HepG2 (cell line): ENCODE results near the gene PLOD2. TPM values are rescaled to one million over a fixed set of nuclear protein-coding genes. Genes with fewer than 3 reads are reported as not detected.

Source experiments
- ATAC-seq: fragments of 200-7000 bp; cut with Tn5 transposase; 3 replicates; pipeline ENCODE4 v1.9.1; 2020; ENCODE audit warnings: mild to moderate bottlenecking, moderate library complexity
- BruUV-seq: library from RNA; stranded (reverse); fragments of 400-500 nt; replicated peaks from 2 replicates; lab custom pipeline; 2021; lab: Mats Ljungman, UMichigan
- CTCF ChIA-PET: fragments of 300-600 bp; formaldehyde crosslinking; extraction: SDS; loops from one replicate; lab custom pipeline; 2021; ENCODE audit warnings: low total read pairs, inconsistent platforms, low intra/inter-chr PET ratio; lab: Yijun Ruan, JAX
- POLR2A ChIA-PET: fragments of 350-600 bp; sonication (Branson Sonifier 250); formaldehyde crosslinking; loops from one replicate; lab custom pipeline; 2020; ENCODE audit warnings: antibody characterized with exemption, inconsistent platforms; lab: Yijun Ruan, JAX
- DNase-seq: peaks from one replicate; pipeline ENCODE4 v3.0.0-alpha.2; 2015; ENCODE audit warnings: low spot score
- FAIRE-seq: peaks from 3 replicates; lab custom pipeline; 2011; peaks lifted over from hg19 to GRCh38; lab: Jason Lieb, UNC
- H2AFZ ChIP-seq: one replicate; pipeline ENCODE4 v1.6.1; 2011; ENCODE audit warnings: low read length, inconsistent platforms
- H3K27ac ChIP-seq: fragments of 300-600 bp; 3 replicates; pipeline ENCODE4 v1.8.0; 2011; ENCODE audit warnings: mixed run types, mild to moderate bottlenecking, mixed read lengths, low read length, inconsistent platforms; ENCODE audit not compliant: insufficient read depth; ENCODE audit errors: extremely low read length
- H3K27me3 ChIP-seq, 2 experiments: fragments of 200-600 bp in 1 of 2; 2 replicates in 1 of 2; 3 replicates in 1 of 2; pipeline versions ENCODE4 v1.6.0 to v1.8.0; 2011; ENCODE audit warnings: low read length in 2 of 2, mild to moderate bottlenecking in 2 of 2, moderate library complexity in 2 of 2, inconsistent platforms in 1 of 2; ENCODE audit not compliant: insufficient read depth in 2 of 2, control insufficient read depth in 1 of 2
- H3K36me3 ChIP-seq, 2 experiments: fragments of 200-600 bp in 1 of 2; replicated peaks in 1 of 2; 2 replicates in 1 of 2; 3 replicates in 1 of 2; pipeline versions ENCODE4 v1.5.1 to v1.8.0; 2011; ENCODE audit warnings: low read length in 2 of 2, inconsistent platforms in 1 of 2; ENCODE audit not compliant: insufficient read depth in 2 of 2, control insufficient read depth in 1 of 2
- H3K4me1 ChIP-seq: 2 replicates; pipeline ENCODE4 v1.5.1; 2012; ENCODE audit warnings: low read length, inconsistent platforms; ENCODE audit not compliant: insufficient read depth
- H3K4me2 ChIP-seq: 2 replicates; pipeline ENCODE4 v1.6.0; 2011; ENCODE audit warnings: low read depth, low read length, inconsistent platforms
- H3K4me3 ChIP-seq, 3 experiments: fragments of 200-600 bp in 1 of 3; sonication (generic), shearing (Covaris generic) in 1 of 3; replicated peaks in 1 of 3; 2 replicates each; pipeline ENCODE4 v1.5.1; 2011 to 2016; ENCODE audit warnings: low read length in 3 of 3, inconsistent platforms in 2 of 3, low read depth in 2 of 3, mild to moderate bottlenecking in 2 of 3, control low read depth in 1 of 3, mixed read lengths in 1 of 3; ENCODE audit not compliant: insufficient read depth in 1 of 3
- H3K79me2 ChIP-seq: one replicate; pipeline ENCODE4 v1.6.1; 2011; ENCODE audit warnings: low read length, inconsistent platforms; ENCODE audit not compliant: insufficient read depth
- H3K9ac ChIP-seq: 2 replicates; pipeline ENCODE4 v1.6.0; 2011; ENCODE audit warnings: mild to moderate bottlenecking, low read depth, low read length, inconsistent platforms; ENCODE audit not compliant: insufficient read depth
- H3K9me3 ChIP-seq: 2 replicates; pipeline ENCODE4 v1.5.1; 2012; ENCODE audit warnings: mild to moderate bottlenecking, low read length
- H4K20me1 ChIP-seq: 2 replicates; pipeline ENCODE4 v1.6.0; 2011; ENCODE audit warnings: inconsistent platforms, mild to moderate bottlenecking, low read length, moderate library complexity; ENCODE audit not compliant: insufficient read depth
- KDM1A ChIP-seq: IDR thresholded peaks from 2 replicates; pipeline ENCODE4 v1.6.1; 2016; ENCODE audit warnings: missing compliant biosample characterization
- POLR2A ChIP-seq, 2 experiments: IDR thresholded peaks; 2 replicates each; pipeline ENCODE4 v1.6.1; 2011; ENCODE audit warnings: low read depth in 2 of 2, low read length in 2 of 2, mild to moderate bottlenecking in 1 of 2, moderate library complexity in 1 of 2; ENCODE audit not compliant: insufficient read depth in 1 of 2
- SCMH1 ChIP-seq: sonication (generic); formaldehyde crosslinking; IDR thresholded peaks from 2 replicates; pipeline ENCODE4 v1.9.0; 2021; ENCODE audit warnings: missing genetic modification reagents, mild to moderate bottlenecking, borderline replicate concordance
- ZBTB1 ChIP-seq: sonication (generic); formaldehyde crosslinking; IDR thresholded peaks from 2 replicates; pipeline ENCODE4 v1.4.0; 2020; ENCODE audit warnings: missing genetic modification reagents, borderline replicate concordance
- ZC3H4 ChIP-seq: sonication (generic); formaldehyde crosslinking; IDR thresholded peaks from 2 replicates; pipeline ENCODE4 v1.4.0; 2020; ENCODE audit warnings: missing genetic modification reagents, borderline replicate concordance
- ZFP82 ChIP-seq: sonication (generic); formaldehyde crosslinking; IDR thresholded peaks from 2 replicates; pipeline ENCODE4 v1.5.1; 2020; ENCODE audit warnings: mild to moderate bottlenecking, missing genetic modification reagents, borderline replicate concordance
- ZNF138 ChIP-seq: sonication (generic); formaldehyde crosslinking; IDR thresholded peaks from 2 replicates; pipeline ENCODE4 v1.5.0; 2020; ENCODE audit warnings: mild to moderate bottlenecking, low read depth, missing genetic modification reagents
- ZNF296 ChIP-seq: sonication (generic); formaldehyde crosslinking; conservative IDR thresholded peaks from 2 replicates; pipeline ENCODE4 v1.5.0; 2020; ENCODE audit warnings: mild to moderate bottlenecking, missing genetic modification reagents
- ZNF546 ChIP-seq: sonication (generic); formaldehyde crosslinking; conservative IDR thresholded peaks from 2 replicates; pipeline ENCODE4 v1.8.1; 2023; ENCODE audit warnings: mild to moderate bottlenecking, missing genetic modification reagents
- ZNF572 ChIP-seq: sonication (generic); formaldehyde crosslinking; IDR thresholded peaks from 2 replicates; pipeline ENCODE4 v1.5.1; 2020; ENCODE audit warnings: mild to moderate bottlenecking, missing genetic modification reagents
- in situ Hi-C: cut with HindIII; loops from 2 replicates; pipeline ENCODE4 v1.10.0; 2017; ENCODE audit warnings: low pct_unique_long_range_greater_than_20kb; ENCODE audit not compliant: extremely low pct_ligation_motif_present
- intact Hi-C: fragments of 100-400 bp; cut with micrococcal nuclease; formaldehyde crosslinking; loops from one replicate; pipeline ENCODE4 v1.10.0; 2022; ENCODE audit not compliant: unreplicated experiment
- polyA plus RNA-seq, 8 experiments: library from polyadenylated mRNA; depleted of rRNA in 3 of 8; stranded (reverse) in 7 of 8; unstranded in 1 of 8; fragments of >200 nt; fragmentation: Illumina TruSeq in 4 of 8; extraction: Trizol in 4 of 8; gene quantifications; 2 replicates each; pipeline versions ENCODE4 v1.2.1 to v1.2.3, GENCODE V29; 2011 to 2016; ENCODE audit warnings: low read depth in 4 of 8, missing spikeins in 1 of 8, mixed read lengths in 1 of 8; ENCODE audit not compliant: insufficient read depth in 1 of 8
- total RNA-seq, 5 experiments: library from RNA; depleted of rRNA; stranded (reverse); fragments of >200 nt; fragmentation: Illumina TruSeq; extraction: Trizol; gene quantifications; 2 replicates each; pipeline ENCODE4 v1.2.3, GENCODE V29; 2016; ENCODE audit warnings: low read depth in 1 of 5
- TF ChIP-seq, protein P1 (sequence below): sonication (generic); formaldehyde crosslinking; IDR thresholded peaks from 2 replicates; pipeline ENCODE4 v1.9.0; 2021; ENCODE audit warnings: missing genetic modification reagents, borderline replicate concordance
- TF ChIP-seq, protein P2 (sequence below): sonication (generic); formaldehyde crosslinking; IDR thresholded peaks from 2 replicates; pipeline ENCODE4 v1.4.0; 2020; ENCODE audit warnings: low read depth, missing genetic modification reagents
- TF ChIP-seq, protein P3 (sequence below): sonication (generic); formaldehyde crosslinking; IDR thresholded peaks from 2 replicates; pipeline ENCODE4 v1.4.0; 2020; ENCODE audit warnings: mild to moderate bottlenecking, missing genetic modification reagents

The PLOD2 gene
- total and polyA plus RNA-seq, 2 of the 13 experiments (the other 11 are each of a cell fraction or from before 2014, with no cell fraction given), result 107 to 161 TPM

DNA sequence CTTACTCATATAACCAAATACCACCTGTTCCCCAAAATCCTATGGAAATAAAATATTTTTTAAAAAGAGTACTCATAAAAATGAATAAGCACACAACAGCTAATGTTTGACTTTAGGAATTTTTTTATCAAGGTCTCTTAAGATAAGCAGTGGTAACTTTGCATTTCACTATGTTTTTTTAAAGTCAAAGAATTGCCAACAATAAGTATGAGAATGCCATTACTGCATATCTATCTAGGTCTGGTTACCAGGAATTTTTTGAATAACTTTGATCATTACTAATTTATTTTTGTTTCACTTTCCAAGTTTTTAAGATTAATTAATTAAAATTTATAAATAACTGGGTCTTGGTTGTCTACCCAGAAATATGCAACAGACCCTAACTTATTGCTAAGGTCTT, 48.4 kb upstream of the PLOD2 start (continued):
- TF ChIP-seq, protein P1, sequence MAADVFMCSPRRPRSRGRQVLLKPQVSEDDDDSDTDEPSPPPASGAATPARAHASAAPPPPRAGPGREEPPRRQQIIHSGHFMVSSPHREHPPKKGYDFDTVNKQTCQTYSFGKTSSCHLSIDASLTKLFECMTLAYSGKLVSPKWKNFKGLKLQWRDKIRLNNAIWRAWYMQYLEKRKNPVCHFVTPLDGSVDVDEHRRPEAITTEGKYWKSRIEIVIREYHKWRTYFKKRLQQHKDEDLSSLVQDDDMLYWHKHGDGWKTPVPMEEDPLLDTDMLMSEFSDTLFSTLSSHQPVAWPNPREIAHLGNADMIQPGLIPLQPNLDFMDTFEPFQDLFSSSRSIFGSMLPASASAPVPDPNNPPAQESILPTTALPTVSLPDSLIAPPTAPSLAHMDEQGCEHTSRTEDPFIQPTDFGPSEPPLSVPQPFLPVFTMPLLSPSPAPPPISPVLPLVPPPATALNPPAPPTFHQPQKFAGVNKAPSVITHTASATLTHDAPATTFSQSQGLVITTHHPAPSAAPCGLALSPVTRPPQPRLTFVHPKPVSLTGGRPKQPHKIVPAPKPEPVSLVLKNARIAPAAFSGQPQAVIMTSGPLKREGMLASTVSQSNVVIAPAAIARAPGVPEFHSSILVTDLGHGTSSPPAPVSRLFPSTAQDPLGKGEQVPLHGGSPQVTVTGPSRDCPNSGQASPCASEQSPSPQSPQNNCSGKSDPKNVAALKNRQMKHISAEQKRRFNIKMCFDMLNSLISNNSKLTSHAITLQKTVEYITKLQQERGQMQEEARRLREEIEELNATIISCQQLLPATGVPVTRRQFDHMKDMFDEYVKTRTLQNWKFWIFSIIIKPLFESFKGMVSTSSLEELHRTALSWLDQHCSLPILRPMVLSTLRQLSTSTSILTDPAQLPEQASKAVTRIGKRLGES (CRISPR knock-in tag), result no peak
- no peak for TF ChIP-seq ZNF572

DNA sequence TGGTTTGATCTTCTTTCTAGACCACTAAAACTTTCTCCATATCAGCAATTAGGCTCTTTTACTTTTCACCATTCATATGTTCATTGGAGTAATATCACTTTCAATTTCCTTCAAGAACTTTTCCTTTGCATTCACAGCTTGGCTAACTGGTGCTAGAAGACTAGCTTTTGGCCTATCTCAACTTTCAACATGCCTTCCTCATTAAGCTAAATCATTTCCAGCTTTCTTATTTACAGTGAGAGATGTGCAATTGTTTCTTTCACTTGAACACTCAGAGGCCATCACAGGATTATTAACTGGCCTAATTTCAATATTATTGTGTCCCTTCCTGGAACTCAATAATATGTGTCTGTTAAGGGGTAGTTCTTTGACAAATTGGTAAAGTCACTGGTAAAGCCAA, 42.8 kb upstream of the PLOD2 start:
- ATAC-seq (no peak), FAIRE-seq (no peak), DNase-seq (no peak)
- no TSS peak for BruUV-seq
- Histone ChIP-seq H3K36me3 (peaks cover 3 to 10% of the 10 kb centered on the region in 2 experiments; a peak in 4 of 5 replicates), H2AFZ (no peak overlapping the region), H3K79me2 (no peaks in the 10 kb centered on the region), H3K4me1 (no peaks in the 10 kb centered on the region), H4K20me1 (peaks cover 4% of the 10 kb centered on the region; the same call in 1 of the 2 replicates), H3K9me3 (no peaks in the 10 kb centered on the region), H3K4me3 (no peak overlapping the region), H3K9ac (no peak overlapping the region), H3K27me3 (no peaks in the 10 kb centered on the region)
- ChIA-PET CTCF (no interaction called here), POLR2A (no interaction called here)
- intact Hi-C loops (no loop called here), in situ Hi-C loops (no loop called here)
- TF ChIP-seq KDM1A (CRISPR knock-in tag), result no peak
- no peak for TF ChIP-seq SCMH1 (CRISPR knock-in tag)
- TF ChIP-seq ZC3H4 (CRISPR knock-in tag), result no peak
- TF ChIP-seq ZNF546 (CRISPR knock-in tag), result no peak
- TF ChIP-seq ZBTB1, result no peak
- no peak for TF ChIP-seq ZNF296 (CRISPR knock-in tag)
- TF ChIP-seq, protein P2, sequence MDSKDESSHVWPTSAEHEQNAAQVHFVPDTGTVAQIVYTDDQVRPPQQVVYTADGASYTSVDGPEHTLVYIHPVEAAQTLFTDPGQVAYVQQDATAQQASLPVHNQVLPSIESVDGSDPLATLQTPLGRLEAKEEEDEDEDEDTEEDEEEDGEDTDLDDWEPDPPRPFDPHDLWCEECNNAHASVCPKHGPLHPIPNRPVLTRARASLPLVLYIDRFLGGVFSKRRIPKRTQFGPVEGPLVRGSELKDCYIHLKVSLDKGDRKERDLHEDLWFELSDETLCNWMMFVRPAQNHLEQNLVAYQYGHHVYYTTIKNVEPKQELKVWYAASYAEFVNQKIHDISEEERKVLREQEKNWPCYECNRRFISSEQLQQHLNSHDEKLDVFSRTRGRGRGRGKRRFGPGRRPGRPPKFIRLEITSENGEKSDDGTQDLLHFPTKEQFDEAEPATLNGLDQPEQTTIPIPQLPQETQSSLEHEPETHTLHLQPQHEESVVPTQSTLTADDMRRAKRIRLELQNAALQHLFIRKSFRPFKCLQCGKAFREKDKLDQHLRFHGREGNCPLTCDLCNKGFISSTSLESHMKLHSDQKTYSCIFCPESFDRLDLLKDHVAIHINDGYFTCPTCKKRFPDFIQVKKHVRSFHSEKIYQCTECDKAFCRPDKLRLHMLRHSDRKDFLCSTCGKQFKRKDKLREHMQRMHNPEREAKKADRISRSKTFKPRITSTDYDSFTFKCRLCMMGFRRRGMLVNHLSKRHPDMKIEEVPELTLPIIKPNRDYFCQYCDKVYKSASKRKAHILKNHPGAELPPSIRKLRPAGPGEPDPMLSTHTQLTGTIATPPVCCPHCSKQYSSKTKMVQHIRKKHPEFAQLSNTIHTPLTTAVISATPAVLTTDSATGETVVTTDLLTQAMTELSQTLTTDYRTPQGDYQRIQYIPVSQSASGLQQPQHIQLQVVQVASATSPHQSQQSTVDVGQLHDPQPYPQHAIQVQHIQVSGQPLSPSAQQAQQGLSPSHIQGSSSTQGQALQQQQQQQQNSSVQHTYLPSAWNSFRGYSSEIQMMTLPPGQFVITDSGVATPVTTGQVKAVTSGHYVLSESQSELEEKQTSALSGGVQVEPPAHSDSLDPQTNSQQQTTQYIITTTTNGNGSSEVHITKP (CRISPR knock-in tag), result no peak
- TF ChIP-seq ZNF138 (CRISPR knock-in tag), result no peak
- TF ChIP-seq ZFP82 (CRISPR knock-in tag), result no peak
- TF ChIP-seq, protein P3, sequence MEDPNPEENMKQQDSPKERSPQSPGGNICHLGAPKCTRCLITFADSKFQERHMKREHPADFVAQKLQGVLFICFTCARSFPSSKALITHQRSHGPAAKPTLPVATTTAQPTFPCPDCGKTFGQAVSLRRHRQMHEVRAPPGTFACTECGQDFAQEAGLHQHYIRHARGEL (CRISPR knock-in tag), result no peak
- no peak for TF ChIP-seq POLR2A (IDR thresholded peaks at IDR 0.05; ENCODE audit: insufficient read depth in 1 of 2, low read depth in 2 of 2, low read length in 2 of 2)
- TF ChIP-seq, all 625 proteins: peak for 0
- Histone ChIP-seq H3K27ac (no peak overlapping the region), H3K4me2 (no peak overlapping the region)
